Left colon (tissue), 2 donors: ENCODE data around the gene NPLOC4. TPM values are rescaled to one million over a fixed set of nuclear protein-coding genes. Genes with fewer than 3 reads are reported as not detected.

Experiments
- ATAC-seq: fragments of 200-7000 bp; cut with Tn5 transposase; one replicate; pipeline ENCODE4 v1.9.1; 2020; ENCODE audit warnings: mild to moderate bottlenecking, moderate library complexity
- DNase-seq, 2 donors: peaks; one replicate each; pipeline ENCODE4 v3.0.0-alpha.2; 2020
- intact Hi-C, 2 donors: fragments of 100-400 bp; cut with DNase I in 1 of 2; cut with micrococcal nuclease in 1 of 2; formaldehyde crosslinking; loops; one replicate each; pipeline versions ENCODE4 v1.11.2 to v1.14.0; 2022; cut with DNase I, micrococcal nuclease
- total RNA-seq, 2 donors: library from RNA; stranded (reverse); fragmentation: NEBNext Ultra II Directional; extraction: Animal tissue kit (Norgen Biotek cat#: 25700); gene quantifications; one replicate each; pipeline ENCODE4 v1.2.1, GENCODE V29; 2021
- donor health status: DM: no; HTN: no; CAD: no.
- donor health status: DM: yes; HTN: yes; CAD: no.

Gene NPLOC4
- total RNA-seq, 2 donors from 2014 or later: 86.2 to 88.4 TPM

DNA sequence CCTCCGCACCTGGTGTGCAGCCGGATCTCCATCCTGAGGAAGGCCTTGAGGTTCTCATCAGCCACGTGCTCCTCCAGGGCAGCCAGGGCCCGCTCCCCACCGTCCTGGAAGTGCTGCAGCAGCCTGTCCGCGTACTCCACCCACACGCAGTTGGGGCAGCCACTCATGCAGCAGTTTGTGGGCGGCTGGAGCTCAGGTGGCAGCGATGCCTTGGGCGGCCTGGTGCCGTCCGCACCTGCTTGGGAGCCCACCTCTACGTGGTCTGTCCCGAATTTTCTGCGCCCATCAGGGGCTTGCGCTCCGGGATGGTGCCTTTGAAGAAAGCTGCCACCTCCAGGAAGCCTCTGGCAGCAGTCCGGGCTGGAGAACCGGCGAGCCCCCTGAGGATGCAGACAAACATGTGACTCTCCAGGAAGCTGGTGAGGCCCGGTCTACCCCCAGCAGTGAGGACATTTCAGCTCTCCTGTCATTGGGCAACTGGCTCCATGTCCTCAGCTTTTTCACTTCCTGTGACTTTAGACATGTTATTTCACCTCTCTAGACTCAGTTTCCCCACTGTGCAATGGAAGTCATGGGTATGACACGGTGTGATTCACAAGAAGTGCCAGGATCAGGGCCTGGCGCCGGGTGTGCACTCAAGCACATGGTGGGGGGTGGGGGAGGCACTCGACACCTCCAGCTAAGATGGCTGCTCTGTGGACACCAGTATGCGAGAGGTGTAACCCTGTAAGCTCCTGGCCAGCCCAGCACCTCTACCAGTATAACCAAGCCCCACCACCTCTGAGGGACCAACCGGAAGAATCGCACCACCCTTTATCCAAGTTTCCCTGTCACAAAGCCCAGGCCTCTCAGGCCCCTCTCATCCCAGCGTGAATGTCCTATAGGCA lies 28.5 kb upstream of the NPLOC4 start:
- intact Hi-C loops: no loop called here
- peak; percentile 37 to 49 for DNase-seq
- peak; percentile 36 for ATAC-seq

DNA sequence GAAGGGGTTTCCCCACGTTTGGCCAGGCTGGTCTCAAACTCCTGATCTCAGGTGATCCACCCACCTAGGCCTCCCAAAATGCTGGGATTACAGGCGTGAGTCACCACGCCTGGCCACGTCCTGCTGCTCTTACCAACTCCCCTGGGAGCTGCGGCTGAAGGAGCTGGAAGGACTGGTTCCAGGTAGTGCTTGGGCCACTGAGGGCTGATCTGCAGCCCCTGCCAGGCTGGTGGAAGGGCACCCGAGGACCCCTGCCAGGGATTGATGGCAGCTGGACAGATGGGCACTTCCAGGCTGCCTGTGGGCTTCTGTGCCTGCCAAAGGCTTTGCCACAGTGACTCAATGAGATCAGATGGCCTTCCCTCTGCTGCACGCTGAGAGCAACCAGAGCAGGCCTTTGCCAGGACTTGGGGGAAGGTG lies 27.1 kb upstream of the NPLOC4 start:
- intact Hi-C loops: no loop called here
- DNase-seq (no peak), ATAC-seq (no peak)

DNA sequence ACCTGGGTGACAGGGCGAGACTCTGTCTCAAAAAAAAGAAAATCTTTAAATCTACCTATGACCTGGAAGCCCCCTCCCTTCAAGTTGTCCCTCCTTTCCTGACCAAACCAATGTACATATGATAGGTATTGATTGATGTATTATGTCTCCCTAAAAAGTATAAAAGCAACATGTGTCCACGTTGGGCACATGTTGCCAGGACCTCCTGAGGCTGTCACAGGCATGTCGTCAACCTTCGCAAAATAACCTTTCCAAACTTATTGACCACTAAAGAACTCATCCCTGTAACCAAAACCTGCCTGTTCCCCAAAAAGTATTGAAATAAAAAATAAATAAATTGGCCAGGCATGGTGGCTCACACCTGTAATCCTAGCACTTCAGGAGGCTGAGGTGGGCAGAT lies 25.1 kb upstream of the NPLOC4 start:
- intact Hi-C loops: no loop called here
- no peak for ATAC-seq
- DNase-seq: no peak

DNA sequence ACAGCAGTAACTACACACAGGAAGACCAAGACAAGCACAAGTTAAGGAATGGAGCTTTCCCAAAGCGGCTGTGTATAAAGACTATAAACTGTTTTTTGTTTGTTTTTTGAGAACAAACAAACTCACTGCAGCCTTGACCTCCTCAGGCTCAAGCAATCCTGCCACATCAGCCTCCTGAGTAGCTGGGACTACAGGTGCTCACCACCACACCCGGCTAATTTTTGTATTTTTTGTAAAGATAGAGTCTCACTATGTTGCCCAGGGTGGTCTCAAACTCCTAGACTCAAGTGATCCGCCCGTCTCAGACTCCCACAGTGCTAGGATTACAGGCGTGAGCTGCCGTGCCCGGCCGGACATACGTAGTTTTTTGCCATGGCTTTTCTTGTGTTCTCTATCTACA lies 23.5 kb upstream of the NPLOC4 start:
- ATAC-seq (no peak), DNase-seq (no peak)
- intact Hi-C loops: no loop called here

DNA sequence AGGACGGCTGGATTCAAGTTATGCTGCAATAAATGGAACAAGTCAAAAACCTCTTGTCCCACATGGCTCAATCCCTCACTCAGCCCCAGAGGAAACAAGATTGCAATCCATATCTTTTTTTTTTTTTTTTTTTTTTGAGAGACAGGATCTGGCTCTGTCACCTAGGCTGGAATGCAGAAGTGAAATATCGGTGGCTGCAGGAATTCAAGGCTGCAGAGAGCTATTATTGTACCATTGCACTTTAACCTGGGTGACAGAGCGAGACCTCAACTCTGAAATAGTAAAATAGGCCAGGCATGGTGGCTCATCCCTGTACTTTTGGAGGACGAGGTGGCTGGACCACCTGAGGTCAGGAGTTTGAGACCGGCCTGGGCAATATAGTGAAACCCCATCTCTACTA lies 22.1 kb upstream of the NPLOC4 start:
- no peak for ATAC-seq
- intact Hi-C loops: no loop called here
- no peak for DNase-seq

DNA sequence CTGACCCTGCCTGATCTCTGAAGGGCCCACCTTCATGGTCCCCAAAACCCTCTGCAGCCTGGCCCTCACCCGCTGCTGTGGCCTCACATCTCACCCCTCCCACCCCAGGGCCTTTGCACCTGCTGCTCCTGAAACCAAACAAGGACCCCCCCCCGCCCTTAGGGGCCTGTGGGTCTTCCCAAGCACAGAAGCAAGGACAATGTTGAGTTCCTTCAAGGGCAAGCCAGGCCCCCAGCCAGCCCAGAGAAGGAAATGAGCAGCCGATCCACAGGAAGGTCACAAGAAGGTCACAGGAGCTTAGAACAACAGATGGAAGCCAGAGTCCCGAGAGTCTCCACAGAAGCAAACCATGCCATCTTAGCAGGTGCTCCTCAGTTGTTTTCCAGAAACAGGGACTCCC lies 19.9 kb upstream of the NPLOC4 start:
- DNase-seq: no peak
- ATAC-seq: no peak
- intact Hi-C loops: no loop called here

DNA sequence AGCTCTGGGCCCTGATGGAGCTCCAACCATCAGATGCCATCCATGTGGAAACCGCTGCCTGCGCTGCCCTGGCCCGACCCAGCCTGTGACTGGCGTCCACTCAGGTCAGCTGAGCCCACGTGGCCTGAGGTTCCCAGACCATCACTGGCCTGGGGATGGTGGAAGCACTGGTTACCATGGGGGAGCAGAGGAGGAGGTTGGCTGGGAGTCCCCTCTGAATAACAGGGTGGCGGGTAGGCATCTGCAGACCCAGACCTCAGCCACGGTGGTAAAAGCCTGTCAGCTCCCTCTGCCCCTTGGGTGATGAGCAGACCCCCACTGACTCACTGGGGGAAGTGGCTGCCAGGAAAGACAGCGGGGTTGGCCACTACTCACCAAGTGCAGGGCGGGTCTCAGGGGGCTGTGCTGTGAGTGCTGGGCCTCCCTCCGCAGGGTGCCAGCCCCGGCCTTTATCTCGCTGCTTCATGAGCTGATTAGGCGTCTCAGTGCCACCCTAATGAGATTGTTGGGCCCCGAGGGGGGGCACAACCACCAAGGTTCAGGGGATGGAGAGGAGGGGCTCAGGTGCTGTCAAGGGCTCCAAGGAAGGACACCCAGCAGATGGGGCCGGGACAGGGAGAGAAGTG lies 19.3 kb upstream of the NPLOC4 start, which contains the start of gene PDE6G:
PDE6G (minus strand) TSS at position 425 of the 626 bp plus-strand sequence. CDS start 3,237 bp downstream, outside the sequence.
- DNase-seq (no peak), ATAC-seq (no peak)
- intact Hi-C loops: no loop called here

DNA sequence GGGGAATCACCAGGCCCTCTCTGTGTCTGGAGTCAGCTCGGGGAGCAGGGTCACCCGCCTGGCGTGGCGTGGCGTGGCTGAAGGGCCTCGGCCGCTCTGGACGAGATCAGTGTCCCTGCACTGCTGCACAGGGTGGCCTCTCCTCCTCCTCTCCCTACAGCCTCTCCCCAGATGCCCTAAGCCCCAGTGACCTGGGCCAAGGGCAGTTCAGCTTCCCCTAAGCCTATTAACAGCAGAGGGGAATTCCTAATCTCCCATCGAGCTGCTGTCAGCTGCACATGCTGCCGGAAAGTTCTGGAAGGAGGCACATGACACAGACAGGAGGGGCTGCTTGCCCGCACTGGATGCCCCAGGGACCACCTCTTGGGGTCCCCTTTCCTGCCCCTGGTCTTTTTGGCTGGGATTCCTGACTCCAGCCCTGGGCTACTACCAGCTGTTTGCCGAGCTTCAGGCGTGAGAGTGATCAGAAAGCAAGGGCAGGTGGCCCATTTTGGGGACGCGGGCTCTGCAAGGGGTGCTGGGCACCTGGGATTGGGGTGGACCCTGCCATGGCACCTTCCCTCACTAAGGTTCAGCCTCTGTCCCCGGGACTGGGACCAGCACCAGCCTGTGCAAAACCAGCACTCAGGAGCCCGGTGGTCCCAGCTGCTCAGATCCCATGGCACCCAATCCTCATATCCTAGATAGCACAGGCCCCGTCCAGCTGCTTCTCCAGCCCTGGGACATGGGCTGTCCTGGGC lies 18.6 kb upstream of the NPLOC4 start:
- DNase-seq: no peak
- intact Hi-C loops: no loop called here
- ATAC-seq: no peak

DNA sequence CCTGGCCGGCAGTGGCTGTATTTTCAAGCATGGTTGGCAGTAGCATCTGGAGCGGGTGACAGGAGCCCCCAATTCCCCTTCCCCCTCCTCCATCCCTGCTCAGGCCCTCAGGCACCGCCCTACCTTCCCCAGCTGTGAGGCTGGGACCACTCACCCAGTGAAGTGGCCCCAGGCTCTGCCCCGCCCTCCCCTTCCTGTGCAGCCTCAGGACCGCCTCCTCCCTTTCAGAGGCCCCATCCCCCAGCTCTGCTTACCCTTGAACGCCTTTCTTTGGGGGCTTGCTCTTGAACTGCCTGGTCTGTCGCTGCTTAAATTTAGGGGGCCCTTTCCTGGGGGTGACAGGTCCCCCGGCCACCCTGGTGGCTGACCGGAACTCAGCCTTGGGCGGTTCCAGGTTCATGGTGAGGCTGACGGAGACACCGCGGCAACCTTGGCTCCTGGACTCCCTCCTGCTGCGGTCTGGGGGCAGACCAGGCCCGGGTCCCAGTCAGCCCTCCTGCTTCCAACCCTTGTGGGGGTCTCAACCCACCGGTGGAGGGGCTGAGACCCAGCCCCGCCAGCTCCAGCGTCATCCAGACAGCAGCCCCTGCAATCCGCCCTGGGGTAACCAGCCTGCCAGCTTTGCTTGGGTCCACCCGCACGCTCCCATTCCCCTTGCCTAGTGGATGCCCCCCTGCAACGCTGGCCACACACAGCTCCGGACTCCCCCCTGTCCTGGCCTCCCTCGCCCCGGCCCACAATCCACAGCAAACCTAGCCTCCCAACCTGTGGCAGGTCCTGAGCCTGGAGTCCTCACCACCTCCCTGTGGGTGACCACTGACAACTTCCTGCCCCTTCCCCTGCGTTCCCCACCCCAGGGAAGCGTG lies 16.2 kb upstream of the NPLOC4 start:
- ATAC-seq (no peak), DNase-seq (no peak)
- intact Hi-C loops: no loop called here

DNA sequence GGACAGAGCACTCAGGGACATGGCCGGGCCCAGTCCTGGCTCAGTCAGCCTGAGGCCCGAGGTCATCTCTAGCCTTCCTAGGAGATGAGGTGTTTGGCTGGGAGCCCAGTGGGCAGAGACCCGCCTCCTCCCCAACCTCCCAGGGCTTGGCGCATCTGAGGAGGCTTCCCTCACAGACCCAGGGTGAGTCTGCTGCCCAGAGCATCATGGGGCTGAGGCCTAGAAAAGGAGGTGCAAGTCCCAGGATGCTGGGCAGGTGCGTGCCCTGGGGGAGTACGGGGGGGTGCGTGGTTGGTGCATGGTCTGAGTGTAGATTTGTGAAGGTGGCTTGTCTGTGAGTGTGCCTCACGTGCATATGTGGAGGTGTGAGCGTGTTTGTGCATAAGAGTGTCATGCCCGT lies 14.8 kb upstream of the NPLOC4 start:
- no peak for ATAC-seq
- no peak for DNase-seq
- intact Hi-C loops: no loop called here

DNA sequence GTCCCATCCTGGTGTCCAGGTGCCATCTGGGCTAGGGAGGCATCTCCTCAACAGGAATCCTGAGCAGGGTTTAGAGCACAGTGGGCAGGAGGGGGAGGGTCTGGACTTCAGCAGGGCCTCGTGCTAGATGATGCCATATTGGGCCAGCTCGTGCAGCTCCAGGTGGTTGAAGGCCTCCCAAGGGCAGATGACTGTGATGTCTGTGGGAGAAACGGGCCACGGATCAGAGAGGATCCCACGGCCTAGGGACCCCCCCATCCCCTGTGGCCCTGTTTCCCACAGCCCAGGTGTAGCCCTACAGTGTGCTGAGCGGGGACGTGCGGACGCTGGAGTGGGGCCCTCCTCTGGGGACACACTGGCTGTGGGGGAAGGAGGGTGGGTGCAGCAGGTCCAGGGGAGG lies 14.0 kb upstream of the NPLOC4 start:
- DNase-seq: no peak
- ATAC-seq: no peak
- intact Hi-C loops: no loop called here

DNA sequence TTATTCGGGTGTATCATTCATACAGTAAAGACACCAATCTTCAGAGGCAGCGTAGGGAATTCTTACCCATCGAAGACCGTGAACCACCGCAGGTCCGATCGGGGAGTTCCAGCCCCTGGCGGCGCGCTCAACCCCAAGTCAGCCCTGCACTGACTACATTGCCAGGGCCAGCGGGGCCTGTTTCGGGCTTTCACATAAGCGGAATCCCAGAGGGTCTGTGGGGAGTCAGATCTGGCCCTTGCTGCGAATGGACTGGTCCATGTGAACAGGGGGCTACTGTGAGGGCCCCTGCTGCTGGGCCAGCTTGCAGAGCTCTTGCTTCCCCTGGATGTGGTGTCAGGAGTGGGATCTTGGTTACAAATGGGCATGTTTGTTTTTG lies 11.8 kb upstream of the NPLOC4 start:
- intact Hi-C loops: no loop called here
- ATAC-seq (no peak), DNase-seq (no peak)

DNA sequence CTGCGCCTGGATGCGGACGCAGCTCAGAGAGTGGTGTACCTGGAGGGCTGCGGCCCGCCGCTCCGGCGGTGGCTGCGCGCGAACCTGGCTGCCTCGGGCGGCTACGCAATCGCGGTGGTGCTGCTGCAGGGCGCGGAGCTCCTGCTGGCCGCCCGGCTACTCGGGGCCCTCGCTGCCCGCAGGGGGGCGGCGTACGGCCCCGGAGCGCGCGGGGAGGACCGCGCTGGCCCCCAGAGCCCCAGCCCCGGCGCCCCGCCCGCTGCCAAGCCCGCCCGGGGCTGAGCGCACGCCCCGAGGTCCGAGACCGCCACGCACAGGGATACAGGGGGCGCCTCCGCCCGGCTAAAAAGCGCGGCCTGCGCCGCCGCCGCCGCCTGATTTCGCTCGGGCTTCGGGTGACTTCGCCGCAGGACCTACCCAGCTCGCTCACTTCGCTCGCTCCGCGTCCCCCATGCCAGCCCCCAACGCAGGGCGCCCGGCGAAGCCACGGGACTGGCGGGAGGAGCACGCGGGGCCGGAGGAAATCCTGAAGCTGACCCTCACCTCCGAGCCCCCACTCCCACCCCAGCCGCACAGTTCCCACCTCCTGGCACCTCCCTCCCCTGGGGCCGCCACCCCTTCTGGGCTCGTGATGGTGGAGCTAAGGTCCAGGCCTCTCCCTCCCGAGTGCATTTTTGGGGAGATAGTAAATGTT lies 11.2 kb upstream of the NPLOC4 start:
- intact Hi-C loops: no loop called here
- DNase-seq (no peak), ATAC-seq (no peak)

DNA sequence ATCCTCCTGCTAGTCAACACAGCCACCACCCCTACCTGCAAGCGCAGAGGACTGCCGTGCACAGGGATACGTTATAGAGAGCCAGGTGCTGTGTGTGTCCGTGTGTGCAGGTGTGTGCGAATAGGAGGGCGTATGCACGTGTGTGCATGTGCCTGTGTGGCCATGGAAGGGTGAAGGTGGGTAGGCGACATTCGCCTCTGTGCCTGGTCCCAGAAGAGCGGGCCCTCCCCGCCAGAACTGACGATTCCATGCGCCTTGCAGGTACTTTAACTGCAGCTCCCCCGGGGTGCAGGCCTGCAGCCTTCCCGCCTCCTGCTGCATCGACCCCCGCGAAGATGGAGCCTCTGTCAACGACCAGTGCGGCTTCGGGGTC lies 10.7 kb upstream of the NPLOC4 start:
- intact Hi-C loops: no loop called here
- DNase-seq: no peak
- ATAC-seq: no peak

DNA sequence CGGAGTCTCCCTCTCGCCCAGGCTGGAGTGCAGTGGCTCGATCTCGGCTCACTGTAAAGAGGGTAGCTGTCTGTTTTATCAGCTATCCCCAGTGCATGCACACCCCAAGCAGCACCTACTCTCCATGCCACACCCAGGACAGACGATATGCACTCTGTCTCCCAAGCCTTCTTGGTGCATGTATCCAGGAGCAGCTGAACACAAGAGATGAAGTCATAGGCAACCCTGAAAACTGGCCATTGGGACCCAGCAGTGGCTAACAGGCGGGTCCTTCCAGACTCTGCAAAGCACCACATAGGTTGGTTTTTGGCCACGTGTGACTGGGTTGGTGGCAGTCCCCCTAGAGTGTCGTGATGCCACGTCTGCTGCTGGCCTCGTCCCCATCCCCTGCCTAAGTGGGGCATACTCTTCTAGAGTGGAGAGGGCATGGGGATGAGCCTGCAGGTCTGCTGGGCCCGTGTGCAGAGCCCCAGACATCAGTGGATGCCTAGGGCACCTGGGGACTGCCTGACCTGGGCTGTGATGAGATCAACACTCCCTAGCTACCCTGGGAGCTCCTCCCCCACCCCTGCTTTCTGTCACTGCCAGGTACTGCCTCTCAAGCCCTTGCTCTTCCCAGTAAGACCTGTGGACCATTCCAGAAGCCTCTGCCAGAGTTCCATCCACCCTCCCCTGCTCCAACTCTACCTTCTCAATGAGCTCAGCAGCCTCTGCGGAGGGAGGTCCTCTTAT lies 10.1 kb upstream of the NPLOC4 start:
- intact Hi-C loops: no loop called here
- DNase-seq: no peak
- no peak for ATAC-seq

DNA sequence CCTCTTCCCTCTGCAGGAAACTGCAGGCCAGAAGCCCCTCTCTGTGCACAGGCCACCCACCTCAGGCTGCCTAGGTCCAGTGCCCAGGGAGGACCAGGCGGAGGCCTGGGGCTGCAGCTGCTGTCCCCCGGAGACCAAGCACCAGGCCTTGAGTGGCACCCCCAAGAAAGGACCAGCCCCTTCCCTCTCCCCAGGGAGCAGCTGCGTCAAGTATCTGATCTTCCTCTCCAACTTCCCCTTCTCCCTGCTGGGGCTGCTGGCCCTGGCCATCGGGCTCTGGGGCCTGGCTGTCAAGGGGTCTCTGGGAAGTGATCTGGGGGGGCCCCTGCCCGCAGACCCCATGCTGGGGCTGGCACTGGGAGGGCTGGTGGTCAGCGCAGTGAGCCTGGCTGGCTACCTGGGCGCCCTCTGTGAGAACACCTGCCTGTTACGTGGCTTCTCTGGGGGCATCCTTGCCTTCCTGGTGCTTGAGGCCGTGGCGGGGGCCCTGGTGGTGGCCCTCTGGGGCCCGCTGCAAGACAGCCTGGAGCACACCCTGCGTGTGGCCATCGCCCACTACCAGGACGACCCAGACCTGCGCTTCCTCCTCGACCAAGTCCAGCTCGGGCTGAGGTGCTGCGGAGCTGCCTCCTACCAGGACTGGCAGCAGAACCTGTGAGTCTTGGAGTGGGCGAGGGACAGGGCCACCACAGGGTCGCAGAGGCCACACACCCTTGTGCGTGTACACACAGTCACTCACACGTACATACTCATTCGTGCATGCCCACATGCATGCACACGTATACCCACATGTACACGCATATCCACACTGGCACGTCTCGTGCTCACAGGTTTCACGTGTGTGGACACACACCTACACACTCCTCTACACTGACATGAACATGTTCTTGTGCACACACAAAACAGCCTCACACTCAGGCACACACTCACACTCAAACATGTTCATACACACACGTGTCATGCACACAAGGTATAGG lies 8.4 kb upstream of the NPLOC4 start:
- no peak for ATAC-seq
- no peak for DNase-seq
- intact Hi-C loops: no loop called here

DNA sequence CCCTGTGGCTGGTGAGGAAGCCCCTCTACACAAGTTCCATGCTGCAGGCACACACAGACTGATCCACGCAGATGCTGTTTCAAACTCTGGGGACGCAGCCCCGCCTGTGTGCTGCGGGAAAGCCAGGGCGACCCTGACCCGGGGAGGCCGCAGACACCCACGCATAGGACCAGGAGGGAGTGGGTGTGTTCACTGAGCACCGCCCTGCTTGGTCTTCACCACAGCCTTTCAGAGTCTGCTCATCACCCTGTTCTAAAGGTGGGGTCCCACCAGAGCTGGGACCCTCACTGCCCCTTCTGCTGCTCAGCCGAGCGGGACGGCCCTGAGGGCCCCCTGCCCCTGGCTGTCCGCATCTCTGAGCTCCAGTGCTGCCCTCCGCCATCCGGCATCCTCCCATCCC lies 7.6 kb upstream of the NPLOC4 start:
- DNase-seq (no peak), ATAC-seq (no peak)
- intact Hi-C loops: no loop called here
